Vagina (tissue), 2 donors: Measurements from ENCODE around the gene TNNT2.

Source experiments
- POLR2AphosphoS5 ChIP-seq, 2 donors: sonication (generic); formaldehyde crosslinking; IDR thresholded peaks; one replicate each; pipeline ENCODE4 v1.9.0; 2017; ENCODE audit warnings: antibody characterized with exemption in 2 of 2, mild to moderate bottlenecking in 2 of 2, low read depth in 1 of 2; ENCODE audit not compliant: insufficient read depth in 1 of 2
- TF ChIP-seq, protein P1 (sequence below), 3 experiments: fragments of 450-650 bp in 2 of 3; fragments of 200-600 bp in 1 of 3; sonication (generic) in 1 of 3; IDR thresholded peaks; one replicate each; pipeline ENCODE4 v1.5.1; 2017 to 2019; ENCODE audit warnings: antibody characterized with exemption in 3 of 3, mild to moderate bottlenecking in 2 of 3, moderate library complexity in 2 of 3

DNA sequence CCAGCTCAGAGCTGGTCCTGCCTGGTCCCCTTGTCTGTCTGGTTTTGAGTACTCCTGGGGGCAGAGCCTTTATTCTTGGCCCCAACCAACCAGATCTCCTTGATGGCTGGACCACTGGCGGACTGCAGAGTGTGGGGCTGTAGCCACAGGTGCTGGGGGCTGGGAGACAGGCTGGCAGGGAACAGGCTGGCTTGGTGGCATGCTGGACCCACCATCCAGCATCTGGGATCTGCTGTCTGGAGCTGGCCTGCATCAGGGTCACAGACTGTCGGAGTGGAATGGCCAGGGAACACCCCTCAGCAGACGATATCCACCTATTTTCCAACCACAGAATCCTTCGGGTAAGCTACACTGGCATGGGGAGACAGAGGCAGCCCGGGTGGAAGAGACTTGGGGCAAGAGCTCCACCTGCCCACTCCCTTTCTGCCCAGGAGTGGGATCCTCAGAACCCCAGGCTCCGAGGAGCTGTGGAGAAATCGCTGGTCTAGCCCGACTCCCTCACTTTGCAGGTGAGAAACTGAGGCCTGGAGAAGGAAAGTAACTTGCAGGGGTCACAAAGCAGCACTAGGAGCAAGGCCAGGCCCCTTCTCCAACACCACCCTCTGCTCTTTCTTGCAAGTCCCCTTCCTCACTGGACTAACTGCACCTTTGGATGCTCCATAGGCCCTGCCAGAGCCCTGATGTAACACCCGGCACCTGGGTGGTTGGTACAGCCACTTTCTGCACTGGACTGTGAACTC lies 40.6 kb downstream of the TNNT2 start:
- TF ChIP-seq, protein P1, sequence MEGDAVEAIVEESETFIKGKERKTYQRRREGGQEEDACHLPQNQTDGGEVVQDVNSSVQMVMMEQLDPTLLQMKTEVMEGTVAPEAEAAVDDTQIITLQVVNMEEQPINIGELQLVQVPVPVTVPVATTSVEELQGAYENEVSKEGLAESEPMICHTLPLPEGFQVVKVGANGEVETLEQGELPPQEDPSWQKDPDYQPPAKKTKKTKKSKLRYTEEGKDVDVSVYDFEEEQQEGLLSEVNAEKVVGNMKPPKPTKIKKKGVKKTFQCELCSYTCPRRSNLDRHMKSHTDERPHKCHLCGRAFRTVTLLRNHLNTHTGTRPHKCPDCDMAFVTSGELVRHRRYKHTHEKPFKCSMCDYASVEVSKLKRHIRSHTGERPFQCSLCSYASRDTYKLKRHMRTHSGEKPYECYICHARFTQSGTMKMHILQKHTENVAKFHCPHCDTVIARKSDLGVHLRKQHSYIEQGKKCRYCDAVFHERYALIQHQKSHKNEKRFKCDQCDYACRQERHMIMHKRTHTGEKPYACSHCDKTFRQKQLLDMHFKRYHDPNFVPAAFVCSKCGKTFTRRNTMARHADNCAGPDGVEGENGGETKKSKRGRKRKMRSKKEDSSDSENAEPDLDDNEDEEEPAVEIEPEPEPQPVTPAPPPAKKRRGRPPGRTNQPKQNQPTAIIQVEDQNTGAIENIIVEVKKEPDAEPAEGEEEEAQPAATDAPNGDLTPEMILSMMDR (IDR thresholded peaks at IDR 0.05), result no peak
- TF ChIP-seq POLR2AphosphoS5 (IDR thresholded peaks at IDR 0.05; ENCODE audit: insufficient read depth in 1 of 2, low read depth in 1 of 2), result no peak
